ENCODE results near the gene FYN.

DNA sequence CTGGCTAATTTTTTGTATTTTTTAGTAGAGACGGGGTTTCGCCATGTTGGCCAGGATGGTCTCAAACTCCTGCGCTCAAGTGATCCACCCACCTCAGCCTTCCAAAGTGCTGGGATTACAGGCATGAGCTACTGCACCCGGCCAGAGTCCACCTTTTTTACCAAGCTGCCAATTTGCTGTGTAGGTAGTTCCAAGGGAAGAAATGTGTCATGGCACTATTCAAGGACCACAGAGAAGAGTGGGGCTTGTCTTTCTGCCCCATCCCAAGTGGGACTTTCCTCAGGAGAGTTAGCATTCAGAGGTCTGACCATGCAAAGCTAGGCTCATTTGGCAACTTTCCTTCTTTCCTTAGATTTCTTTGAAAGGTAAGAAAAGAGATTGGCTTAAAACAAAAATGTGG, 155.6 kb downstream of the FYN start:
- TF ChIP-seq, protein P1, sequence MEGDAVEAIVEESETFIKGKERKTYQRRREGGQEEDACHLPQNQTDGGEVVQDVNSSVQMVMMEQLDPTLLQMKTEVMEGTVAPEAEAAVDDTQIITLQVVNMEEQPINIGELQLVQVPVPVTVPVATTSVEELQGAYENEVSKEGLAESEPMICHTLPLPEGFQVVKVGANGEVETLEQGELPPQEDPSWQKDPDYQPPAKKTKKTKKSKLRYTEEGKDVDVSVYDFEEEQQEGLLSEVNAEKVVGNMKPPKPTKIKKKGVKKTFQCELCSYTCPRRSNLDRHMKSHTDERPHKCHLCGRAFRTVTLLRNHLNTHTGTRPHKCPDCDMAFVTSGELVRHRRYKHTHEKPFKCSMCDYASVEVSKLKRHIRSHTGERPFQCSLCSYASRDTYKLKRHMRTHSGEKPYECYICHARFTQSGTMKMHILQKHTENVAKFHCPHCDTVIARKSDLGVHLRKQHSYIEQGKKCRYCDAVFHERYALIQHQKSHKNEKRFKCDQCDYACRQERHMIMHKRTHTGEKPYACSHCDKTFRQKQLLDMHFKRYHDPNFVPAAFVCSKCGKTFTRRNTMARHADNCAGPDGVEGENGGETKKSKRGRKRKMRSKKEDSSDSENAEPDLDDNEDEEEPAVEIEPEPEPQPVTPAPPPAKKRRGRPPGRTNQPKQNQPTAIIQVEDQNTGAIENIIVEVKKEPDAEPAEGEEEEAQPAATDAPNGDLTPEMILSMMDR (IDR thresholded peaks at IDR 0.05), result no peak
- no peak for TF ChIP-seq POLR2A (IDR thresholded peaks at IDR 0.05)

Measured in transverse colon (tissue), 3 donors.